HG02571 (cell line): ENCODE measurements around the gene LDLRAD4.
"Not testable (repeated sequence)": the region's sequence is repeated elsewhere in the genome, so short reads cannot be mapped to it uniquely, and the experiment has no call there.

ENCODE experiments used
- ATAC-seq: cut with Tn5 transposase; IDR thresholded peaks from one replicate; pipeline ENCODE4 v1.9.1; 2021; ENCODE audit warnings: mild to moderate bottlenecking, moderate library complexity; ENCODE audit not compliant: unreplicated experiment

Gene LDLRAD4

DNA sequence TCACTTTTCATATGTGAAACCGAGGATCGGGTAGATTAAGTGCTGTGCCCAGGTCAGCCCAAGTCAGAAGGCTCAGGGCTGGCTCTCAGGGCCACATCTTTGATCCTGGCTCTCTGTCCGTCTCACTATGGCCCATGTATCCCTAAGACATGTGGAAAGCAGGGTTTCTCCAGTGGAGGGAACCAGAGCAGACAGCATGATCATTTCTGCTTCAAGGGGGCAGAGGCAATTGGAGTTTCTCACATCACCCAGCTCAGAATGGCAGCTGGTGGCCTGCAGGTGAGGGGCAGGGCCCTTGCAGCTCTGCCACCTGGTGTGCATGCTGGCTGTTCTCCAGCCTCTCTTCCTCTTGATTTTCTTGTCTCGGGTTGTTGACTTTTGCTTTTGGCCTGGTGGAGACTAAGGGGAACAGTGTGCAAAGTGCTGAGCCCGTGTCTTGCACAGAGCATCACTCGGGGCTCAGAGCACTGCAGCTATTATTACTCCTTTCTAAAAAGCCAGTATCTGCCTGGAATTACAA, 27.0 kb downstream of the LDLRAD4 start:
- ATAC-seq, result no peak

DNA sequence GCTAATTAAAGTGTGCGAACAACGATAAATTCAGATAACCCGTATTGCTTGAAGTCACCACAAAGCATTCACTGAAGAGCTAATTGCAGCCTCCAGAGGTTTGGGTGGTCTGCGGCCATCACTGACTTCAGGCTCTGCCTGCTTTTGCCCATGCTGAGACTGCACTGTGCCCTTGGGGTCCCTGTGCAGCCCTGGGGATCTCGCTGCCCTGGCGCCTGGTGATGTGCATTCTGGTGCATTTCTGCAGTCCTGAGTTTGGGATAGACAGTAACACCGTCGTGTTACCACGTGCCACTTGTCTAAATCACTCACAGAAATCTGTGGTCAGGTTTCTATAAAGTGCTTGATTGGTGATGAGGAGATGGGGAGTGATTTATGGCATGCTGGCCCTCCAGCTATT, 27.6 kb downstream of the LDLRAD4 start:
- ATAC-seq, result no peak

DNA sequence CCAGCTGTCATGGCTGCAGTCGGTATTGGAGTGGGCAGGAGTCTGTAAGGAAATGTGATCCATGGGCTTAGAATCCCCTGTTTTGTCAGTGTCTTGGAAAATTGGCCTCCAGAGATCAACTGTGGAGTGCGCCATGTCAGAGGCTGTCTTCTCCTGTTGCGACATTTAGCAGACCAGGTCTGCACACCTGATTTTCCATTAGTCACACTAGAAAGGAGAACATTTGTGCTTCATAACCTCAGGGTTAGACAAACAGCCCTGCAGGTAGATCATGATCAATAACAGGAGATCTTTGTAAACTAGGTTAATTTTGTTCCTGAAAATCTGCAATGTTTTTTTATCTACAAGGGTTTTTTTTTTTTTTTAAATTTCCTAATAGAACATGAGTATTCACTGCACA, 28.0 kb downstream of the LDLRAD4 start:
- no peak for ATAC-seq

DNA sequence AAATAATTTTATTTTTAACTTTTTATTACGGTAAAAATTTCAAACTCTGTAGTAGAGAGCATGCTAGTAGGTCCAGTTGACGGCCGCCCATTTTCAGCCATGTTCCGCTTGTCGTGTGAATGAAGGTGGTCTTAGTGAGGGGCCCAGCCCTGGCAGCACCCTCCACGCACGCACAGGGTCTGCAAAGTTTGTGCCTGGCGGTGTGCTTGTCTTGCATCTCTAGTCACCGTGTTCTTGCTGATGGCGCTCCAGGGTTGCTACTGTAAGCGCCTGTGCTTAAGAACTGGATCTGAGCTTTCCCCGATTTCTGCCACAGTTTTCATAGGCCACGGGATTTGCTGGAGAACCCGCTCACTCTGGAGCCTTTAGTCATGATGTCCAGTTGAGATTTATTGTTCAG, 28.9 kb downstream of the LDLRAD4 start:
- ATAC-seq, result no peak

DNA sequence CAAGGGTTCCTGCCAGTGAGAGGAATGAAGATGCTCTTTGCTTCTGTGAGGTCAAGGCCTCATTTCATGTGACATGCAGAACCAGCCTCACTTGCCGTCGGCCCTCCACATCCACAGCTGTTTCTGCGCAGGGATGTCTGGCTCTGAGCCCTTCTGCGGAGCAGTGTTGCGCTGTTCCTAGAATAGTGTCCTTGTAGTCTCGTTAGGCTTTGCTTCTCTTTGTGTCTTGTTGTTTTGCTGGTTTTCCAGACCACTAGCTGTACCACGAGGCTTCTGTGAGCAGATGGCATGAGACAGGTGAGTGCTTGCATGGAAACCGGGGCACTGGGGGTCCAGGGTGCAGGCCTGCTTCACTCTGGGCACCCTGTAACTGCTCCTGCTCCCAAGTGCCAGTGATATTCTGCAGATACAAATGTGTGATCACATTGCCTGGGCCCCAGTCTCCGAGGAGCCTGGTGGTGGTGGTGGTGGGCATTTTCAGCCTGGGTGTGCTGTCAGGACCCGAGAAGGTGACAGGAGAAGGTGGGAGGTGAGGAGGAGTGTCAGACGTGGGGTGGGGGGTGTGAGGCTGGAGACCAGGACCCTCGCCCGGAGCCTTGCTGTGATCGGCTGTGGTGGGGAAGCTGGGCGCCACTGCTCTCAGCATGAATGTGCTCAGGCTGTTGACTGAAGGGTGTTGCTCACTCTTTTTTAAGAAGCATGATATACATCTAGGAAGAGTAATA, 34.3 kb downstream of the LDLRAD4 start:
- no peak for ATAC-seq

DNA sequence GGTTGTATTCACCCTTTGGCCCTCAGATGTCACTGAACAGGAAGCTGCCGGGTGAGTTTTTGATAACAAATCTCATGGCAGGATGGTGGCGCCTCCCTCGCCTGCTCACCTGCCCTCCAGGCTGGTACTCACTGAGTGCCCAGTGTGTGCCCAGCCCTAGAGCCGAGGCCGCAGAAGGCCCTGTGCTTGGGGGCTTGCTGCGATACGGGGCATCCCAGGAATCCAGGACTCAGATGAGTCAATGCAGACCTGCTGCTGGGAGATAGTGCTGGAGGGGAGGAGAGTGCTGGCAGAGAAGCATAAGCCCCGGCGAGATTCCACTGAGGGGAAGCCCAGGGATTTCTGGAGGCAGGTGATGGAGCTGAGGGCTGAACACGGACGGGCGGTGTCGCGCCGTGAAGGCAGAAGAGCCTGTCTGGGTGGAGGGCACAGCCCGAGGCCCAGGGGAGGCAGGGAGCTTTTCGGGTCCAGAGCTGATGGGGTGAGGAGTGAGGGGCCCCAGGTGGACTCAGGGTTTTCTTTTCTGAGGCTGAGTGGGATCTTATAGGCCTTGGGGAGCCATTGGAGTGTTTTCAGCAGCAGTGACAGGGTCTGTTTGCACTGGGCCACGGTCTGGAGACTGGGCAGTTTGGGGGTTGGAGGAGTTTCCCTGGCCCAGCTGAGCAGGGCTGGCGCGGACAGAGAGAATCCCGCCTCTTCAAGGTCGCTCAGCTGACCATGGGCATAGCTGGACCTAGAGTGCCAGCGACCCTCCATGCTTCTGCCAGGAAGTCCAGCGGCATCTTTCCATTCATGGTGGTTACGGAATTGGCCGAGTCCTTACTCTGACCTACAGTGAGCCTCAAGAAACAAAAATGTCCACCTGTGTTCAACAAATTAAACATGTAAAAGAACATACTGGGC, 35.5 kb downstream of the LDLRAD4 start:
- ATAC-seq, result no peak

DNA sequence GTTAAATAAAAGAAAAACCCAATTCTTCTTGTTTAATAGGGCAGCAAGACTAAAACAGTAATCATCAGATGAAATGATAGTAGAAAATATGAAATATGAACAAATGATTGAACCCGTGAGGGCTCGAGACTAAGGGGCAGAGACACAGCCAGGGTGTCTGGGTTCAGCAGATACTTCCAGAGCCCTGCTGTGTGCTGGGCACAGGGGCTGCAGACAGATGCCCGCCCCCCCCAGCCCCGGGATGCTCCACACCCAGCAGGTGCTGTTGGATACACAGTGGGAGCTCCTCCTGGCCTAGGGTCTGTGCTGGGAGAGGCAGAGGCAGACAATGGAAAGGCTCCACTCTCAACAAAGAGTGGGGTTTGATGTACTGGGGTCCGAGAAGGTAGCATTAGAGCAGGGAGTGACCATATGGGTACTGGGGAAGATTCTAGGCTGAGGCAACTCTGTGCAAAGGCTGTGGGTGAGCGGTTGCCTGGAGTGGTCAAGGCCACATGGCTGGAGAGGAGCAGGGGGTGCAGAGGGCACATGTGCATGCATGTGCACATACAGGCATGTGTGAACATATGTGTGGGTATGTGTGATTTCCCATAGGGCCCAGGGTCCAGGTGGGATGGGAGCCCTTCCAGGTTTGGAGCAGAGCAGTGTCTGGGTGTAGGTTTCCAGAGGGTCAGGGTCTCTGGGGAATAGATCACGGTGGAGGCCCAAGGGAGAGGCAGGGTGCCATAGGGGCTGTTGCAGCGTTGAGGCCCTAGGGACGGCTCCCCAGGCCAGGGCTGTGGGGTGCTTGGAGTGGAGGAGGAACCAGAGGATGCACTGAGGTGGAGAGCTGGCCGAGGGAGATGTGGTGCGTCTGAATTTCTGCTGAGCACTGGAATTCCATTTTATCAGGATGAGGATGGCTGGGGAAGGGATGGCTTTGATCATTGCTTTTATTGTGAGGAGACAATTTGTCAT, 36.7 kb downstream of the LDLRAD4 start:
- no peak for ATAC-seq

DNA sequence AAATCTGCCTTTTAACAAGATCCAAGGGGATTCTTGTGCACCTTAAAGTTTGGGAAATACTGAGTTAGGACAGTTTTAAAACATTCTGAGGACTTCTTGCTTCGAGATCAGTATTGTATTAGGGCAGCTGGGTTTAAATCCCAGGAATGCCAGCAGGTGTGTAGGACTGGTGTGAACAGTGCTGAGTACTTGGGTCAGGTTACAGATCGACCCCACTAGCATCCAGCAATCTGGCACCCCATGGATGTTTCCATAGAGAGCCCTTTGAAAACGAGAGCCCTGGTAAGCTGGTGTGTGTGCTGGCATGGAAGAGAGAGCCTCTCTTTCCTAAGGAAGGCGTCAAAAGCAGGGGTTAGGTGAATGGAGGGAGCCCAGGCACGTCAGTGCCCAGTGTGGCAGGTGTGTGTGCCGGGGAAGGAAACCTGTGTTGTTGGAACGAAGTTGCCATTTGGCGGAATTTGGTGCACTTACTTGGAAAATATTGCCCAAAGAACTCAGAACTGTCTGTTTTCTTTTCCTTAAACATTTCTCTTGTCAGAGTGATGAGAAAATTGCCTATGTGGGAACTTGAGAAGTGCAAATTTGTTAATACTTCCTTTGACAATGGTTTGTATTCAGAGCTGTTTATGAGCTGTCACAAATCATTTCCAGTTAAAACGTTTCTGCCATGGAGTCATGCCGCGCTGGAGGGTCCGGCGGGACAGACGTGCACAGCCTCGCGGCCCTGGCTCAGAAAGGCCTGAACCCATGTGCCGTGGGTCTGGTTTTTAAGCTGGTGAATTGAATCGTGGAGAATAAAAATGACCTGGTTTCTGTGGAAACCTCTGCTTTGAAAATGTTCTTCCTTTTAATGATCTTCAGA, 38.1 kb downstream of the LDLRAD4 start:
- ATAC-seq, result no peak

DNA sequence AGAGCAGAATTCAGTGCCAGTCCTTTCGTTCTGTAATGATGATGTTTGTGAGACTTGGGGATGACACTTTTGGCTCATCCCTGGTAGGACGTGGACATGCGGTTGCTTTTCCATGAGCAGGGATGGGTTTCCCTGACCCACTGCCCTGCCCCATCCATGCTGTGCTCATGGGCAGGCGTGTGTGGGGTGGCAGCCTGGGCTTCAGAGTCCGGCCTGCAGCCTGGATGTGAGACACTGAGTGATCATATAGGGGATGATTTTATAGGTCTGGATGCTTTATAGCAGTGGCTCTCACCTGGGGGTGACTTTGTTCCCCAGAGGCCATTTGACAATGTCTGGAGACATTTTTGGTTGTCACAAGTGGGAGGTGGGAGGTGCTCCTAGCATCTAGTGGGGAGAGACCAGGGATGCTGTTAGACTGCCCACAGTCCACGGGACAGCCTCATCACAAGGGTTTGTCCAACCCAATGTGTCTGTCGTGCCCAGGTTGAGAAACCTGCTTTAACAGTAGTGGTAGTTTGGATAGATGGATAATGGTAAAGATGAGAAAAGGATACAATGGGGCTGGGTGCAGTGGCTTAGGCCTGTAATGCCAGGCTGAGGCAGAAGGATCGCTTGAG, 38.9 kb downstream of the LDLRAD4 start:
- ATAC-seq, result no peak

DNA sequence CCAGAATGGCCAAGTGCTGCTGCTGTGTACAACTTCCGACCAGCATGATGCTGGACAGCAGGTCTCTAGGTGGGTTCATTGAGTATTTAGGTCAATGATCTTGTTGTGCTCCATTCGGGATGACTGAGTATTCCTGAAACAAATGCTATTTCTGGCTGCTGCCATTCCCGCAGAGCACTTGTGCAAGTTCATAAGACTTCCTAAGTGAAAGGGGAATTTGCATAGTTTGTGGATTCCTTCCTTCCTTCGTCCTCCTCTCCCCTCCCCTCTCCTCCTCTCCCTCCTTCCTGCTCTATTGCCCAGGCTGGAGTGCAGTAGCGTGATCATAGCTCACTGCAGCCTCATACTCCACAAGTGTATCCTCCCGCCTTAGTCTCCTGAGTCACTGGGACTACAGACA, 40.4 kb downstream of the LDLRAD4 start:
- ATAC-seq, result no peak

DNA sequence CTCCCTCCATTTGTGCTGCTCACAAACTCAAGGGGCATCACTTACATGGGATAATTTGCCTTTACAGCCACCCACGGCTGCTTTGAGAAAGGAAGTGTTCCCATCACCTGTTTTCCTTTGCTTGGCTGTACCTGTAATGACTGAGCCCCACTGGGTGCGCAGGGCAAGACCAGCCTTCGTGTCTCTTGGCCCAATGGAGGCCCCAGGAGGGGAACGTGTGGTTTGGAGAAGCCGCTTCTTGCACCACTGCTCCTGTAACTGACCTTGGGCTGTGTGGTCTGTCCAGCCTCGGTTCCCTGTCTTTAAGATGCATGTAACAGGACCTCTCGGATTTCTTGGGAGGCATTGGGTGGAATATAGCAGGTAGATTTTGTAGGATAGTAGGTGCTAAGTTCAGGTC, 41.1 kb downstream of the LDLRAD4 start:
- ATAC-seq, result no peak

DNA sequence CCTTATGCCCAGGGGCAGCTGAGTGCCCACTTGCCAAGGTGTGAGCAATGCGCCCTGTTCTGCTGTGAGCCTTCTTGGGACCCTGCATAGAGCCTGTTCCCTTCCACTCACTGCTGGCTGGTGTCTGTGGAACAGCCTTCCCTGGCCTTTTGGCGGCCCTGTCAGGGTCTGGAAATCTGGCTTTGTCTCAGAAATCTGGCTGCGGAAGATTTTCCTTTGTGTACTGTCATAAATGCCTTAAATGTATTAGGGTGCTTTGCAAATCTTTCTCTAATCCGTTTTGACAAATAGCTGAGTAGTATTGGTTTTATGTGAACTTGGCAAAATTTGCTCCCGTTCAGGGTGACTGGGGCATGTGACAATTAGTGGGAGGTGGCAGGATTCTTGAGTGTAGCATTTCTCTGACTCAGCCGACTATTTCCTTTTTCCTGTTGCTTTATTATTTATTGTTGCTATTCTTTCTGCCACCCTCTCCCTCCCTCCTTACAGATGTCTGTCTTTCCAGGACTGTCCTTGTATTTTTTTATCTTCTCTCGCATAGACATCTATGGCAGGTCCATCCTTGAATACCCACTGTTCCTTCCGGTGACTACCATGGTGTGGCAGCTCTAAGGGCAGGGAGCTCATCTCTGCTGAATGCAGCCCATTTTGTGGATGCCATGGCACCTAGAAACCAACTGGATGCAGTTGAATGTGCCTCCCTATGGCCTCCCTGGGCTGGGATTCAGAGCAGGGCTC, 41.8 kb downstream of the LDLRAD4 start:
- no peak for ATAC-seq

DNA sequence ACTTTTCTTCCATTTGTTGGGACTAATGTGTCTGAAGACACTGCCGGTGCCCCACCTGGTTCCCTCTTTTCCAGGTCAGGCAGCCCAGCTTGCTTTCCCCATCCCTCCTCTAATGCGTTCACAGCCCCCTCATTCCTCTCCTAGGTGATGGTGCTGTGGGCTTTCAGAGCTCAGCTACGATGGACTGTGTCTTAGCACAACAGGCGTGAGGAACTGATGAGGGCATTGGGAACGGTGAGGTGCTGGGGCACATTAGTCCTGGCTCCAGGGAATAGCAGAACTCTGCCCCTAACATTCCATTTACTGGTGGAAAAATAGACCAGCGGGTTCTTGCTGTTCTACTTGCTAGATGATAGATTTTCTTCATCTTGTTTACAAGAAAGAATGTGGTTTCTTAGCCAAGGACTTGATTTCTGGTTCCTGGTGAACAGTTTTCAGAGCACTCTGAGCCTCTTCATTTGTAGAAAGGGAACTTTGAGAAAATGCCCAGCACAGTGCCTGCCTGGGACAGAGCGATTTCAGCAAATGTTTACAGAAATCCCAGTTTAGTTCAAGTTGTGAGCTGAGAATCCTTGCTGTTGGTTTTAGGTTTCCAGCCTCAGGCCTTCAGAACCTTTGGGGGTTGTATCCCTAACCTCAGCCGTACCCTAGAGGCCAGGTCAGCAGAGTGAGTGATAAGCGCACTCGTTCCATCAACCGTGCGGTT, 42.5 kb downstream of the LDLRAD4 start:
- ATAC-seq, result no peak

DNA sequence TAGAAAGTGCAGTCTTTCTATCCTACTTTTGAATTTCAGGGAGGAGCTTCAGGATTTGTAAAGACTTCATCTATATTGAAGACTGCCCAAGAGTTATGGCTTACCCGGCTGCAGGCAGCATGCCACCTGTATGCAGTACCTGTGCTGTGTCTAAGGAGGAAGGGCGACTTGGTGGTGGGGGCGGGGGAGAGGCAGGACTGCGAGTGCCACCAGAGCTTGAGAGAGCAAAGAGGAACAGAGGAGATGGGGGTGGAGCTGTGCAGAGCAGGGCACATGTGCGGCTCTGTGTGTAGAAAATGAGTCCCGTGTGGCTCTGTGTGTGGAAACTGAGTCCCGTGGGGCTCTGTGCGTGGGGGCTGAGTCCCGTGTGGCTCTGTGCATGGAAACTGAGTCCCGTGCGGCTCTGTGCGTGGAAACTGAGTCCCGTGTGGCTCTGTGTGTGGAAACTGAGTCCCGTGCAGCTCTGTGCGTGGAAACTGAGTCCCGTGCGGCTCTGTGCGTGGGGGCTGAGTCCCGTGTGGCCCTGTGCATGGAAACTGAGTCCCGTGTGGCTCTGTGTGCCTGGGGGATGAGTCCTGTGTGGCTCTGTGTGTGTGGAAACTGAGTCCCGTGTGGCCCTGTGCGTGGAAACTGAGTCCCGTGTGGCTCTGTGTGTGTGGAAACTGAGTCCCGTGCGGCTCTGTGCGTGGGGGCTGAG, 43.2 kb downstream of the LDLRAD4 start:
- no peak for ATAC-seq

DNA sequence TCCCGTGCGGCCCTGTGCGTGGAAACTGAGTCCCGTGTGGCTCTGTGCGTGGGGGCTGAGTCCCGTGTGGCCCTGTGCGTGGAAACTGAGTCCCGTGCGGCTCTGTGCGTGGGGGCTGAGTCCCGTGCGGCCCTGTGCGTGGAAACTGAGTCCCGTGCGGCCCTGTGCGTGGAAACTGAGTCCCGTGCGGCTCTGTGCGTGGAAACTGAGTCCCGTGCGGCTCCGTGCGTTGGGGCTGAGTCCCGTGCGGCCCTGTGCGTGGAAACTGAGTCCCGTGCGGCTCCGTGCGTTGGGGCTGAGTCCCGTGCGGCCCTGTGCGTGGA, 43.8 kb downstream of the LDLRAD4 start:
- not testable (repeated sequence) for ATAC-seq

DNA sequence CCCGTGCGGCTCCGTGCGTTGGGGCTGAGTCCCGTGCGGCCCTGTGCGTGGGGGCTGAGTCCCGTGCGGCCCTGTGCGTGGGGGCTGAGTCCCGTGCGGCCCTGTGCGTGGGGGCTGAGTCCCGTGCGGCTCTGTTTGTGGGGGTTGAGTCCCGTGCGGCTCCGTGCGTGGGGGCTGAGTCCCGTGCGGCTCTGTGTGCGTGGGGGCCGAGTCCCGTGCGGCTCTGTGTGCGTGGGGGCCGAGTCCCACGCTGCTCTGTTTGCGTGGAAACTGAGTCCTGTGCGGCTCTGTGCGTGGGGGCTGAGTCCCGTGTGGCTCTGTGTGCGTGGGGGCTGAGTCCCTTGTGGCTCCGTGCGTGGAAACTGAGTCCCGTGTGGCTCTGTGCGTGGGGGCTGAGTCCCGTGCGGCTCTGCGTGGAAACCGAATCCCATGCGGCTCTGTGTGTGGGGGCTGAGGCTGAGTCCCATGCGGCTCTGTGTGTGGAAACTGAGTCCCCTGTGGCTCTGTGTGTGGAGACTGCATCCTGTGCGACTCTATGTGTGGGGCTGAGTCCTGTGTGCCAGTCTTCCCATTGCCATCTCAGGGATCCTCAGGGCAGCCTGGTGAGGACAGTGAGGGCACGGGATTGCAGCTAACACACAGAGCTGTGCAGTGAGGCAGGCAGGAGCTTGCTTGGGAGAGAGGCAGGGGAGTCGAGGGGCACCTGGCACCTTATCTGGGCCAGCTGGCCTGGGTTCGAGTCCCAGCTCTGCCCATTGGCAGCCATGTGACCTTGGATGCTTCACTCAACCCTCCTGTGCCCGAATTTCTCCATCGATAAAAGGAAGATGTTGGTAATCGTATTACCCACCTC, 44.5 kb downstream of the LDLRAD4 start:
- ATAC-seq, result no peak
